Keratinocyte (primary cell): ENCODE measurements around the gene ZCCHC3. TPM values are rescaled to one million over a fixed set of nuclear protein-coding genes. Genes with fewer than 3 reads are reported as not detected.
A peak's percentile ranks its signal among the peaks of the same experiment; 100 is the strongest.

ENCODE experiments used
- DNase-seq: peaks from one replicate; pipeline ENCODE4 v3.0.0-alpha.2; 2011; ENCODE audit warnings: low read depth, missing footprints, low spot score
- FAIRE-seq: peaks from 2 replicates; lab custom pipeline; 2011; peaks lifted over from hg19 to GRCh38; lab: Jason Lieb, UNC
- H2AFZ ChIP-seq: 2 replicates; pipeline ENCODE4 v1.6.0; 2012; ENCODE audit warnings: low read length, control low read depth, inconsistent platforms; ENCODE audit not compliant: control insufficient read depth
- H3K27ac ChIP-seq: 2 replicates; pipeline ENCODE4 v1.5.1; 2011; ENCODE audit warnings: low read length; ENCODE audit not compliant: control insufficient read depth, insufficient read depth
- H3K27me3 ChIP-seq: 3 replicates; pipeline ENCODE4 v1.6.0; 2011; ENCODE audit warnings: low read length; ENCODE audit not compliant: control insufficient read depth, insufficient read depth; ENCODE audit errors: extremely low read depth
- H3K36me3 ChIP-seq, 2 experiments: 2 replicates in 1 of 2; 3 replicates in 1 of 2; pipeline ENCODE4 v1.5.1; 2011; ENCODE audit warnings: low read length in 2 of 2, mild to moderate bottlenecking in 1 of 2; ENCODE audit not compliant: control insufficient read depth in 2 of 2, insufficient read depth in 2 of 2; ENCODE audit errors: extremely low read depth in 1 of 2
- H3K4me1 ChIP-seq: 3 replicates; pipeline ENCODE4 v1.5.1; 2011; ENCODE audit warnings: low read length; ENCODE audit not compliant: control insufficient read depth, insufficient read depth; ENCODE audit errors: extremely low read depth
- H3K4me2 ChIP-seq: 3 replicates; pipeline ENCODE4 v1.6.0; 2011; ENCODE audit warnings: low read depth, low read length; ENCODE audit not compliant: control insufficient read depth, insufficient read depth; ENCODE audit errors: extremely low read depth
- H3K4me3 ChIP-seq, 3 experiments: fragments of 200-600 bp in 1 of 3; sonication (generic) in 1 of 3; 2 replicates in 2 of 3; 3 replicates in 1 of 3; pipeline ENCODE4 v1.5.1; 2011 to 2016; ENCODE audit warnings: low read length in 3 of 3, mild to moderate bottlenecking in 3 of 3, control low read depth in 2 of 3, inconsistent platforms in 1 of 3, low read depth in 1 of 3, mixed read lengths in 1 of 3, mixed run types in 1 of 3, moderate library complexity in 1 of 3; ENCODE audit not compliant: control insufficient read depth in 2 of 3, insufficient read depth in 2 of 3; ENCODE audit errors: extremely low read depth in 1 of 3
- H3K79me2 ChIP-seq: 2 replicates; pipeline ENCODE4 v1.6.0; 2012; ENCODE audit warnings: low read length; ENCODE audit not compliant: control insufficient read depth, insufficient read depth
- H3K9ac ChIP-seq: 3 replicates; pipeline ENCODE4 v1.6.0; 2011; ENCODE audit warnings: low read length; ENCODE audit not compliant: control insufficient read depth, insufficient read depth; ENCODE audit errors: extremely low read depth
- H3K9me1 ChIP-seq: 3 replicates; pipeline ENCODE4 v1.6.0; 2011; ENCODE audit warnings: low read length; ENCODE audit not compliant: control insufficient read depth, insufficient read depth; ENCODE audit errors: extremely low read depth
- H3K9me3 ChIP-seq: 2 replicates; pipeline ENCODE4 v1.5.1; 2012; ENCODE audit warnings: low read depth, low read length; ENCODE audit not compliant: control insufficient read depth
- H4K20me1 ChIP-seq: 3 replicates; pipeline ENCODE4 v1.6.0; 2011; ENCODE audit warnings: low read length; ENCODE audit not compliant: control insufficient read depth, insufficient read depth; ENCODE audit errors: extremely low read depth
- EZH2 ChIP-seq: IDR thresholded peaks from one replicate; pipeline ENCODE4 v1.6.1; 2012; ENCODE audit warnings: inconsistent platforms, mild to moderate bottlenecking, low read length, moderate library complexity
- dilution Hi-C: fragments of 300-500 bp; cut with MboI; formaldehyde crosslinking; loops from one replicate; pipeline ENCODE4 v1.7.0; 2020; ENCODE audit warnings: low sequenced_read_pairs; ENCODE audit not compliant: extremely low pct_ligation_motif_present
- polyA plus RNA-seq, 5 experiments: library from polyadenylated mRNA; depleted of rRNA in 3 of 5; stranded (reverse) in 3 of 5; stranded (forward) in 1 of 5; unstranded in 1 of 5; fragments of >200 nt; gene quantifications; 1 replicate in 1 of 5; 2 replicates in 3 of 5; 3 replicates in 1 of 5; pipeline versions ENCODE4 v1.2.1 to v1.2.3, GENCODE V29; 2011 to 2012; ENCODE audit warnings: missing spikeins in 2 of 5, low read depth in 1 of 5, low replicate concordance in 1 of 5
- TF ChIP-seq, protein P1 (sequence below), 3 experiments: IDR thresholded peaks in 1 of 3; conservative IDR thresholded peaks in 1 of 3; optimal IDR thresholded peaks in 1 of 3; 2 replicates in 2 of 3; 3 replicates in 1 of 3; pipeline versions ENCODE3 to v1.5.1; 2011; ENCODE audit warnings: low read length in 3 of 3, mild to moderate bottlenecking in 3 of 3, moderate library complexity in 2 of 3, control low read depth in 1 of 3, inconsistent platforms in 1 of 3; ENCODE audit not compliant: insufficient read depth in 2 of 3; ENCODE audit errors: extremely low read depth in 1 of 3

ZCCHC3 gene
- polyA plus RNA-seq, 1 donor (not counting 4 experiments of a cell fraction or from before 2014, with no cell fraction given): 5.7 TPM

DNA sequence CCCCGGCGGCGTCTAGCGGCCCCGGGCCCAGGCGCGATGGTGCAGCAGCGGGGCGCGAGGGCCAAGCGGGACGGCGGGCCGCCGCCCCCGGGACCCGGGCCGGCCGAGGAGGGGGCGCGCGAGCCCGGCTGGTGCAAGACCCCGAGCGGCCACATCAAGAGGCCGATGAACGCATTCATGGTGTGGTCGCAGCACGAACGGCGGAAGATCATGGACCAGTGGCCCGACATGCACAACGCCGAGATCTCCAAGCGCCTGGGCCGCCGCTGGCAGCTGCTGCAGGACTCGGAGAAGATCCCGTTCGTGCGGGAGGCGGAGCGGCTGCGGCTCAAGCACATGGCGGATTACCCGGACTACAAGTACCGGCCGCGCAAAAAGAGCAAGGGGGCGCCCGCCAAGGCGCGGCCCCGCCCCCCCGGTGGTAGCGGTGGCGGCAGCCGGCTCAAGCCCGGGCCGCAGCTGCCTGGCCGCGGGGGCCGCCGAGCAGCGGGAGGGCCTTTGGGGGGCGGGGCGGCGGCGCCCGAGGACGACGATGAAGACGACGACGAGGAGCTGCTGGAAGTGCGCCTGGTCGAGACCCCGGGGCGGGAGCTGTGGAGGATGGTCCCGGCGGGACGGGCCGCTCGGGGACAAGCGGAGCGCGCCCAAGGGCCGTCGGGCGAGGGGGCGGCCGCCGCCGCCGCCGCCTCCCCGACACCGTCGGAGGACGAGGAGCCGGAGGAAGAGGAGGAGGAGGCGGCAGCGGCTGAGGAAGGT lies 28.7 kb downstream of the ZCCHC3 start:
- H2AFZ ChIP-seq: peak overlapping the region; percentile 44
- peak overlapping the region; percentile 71 for H3K4me2 ChIP-seq
- dilution Hi-C loops: loop anchor here (10.0 kb wide), 1 partner anchor 81 kb away; no protein-coding TSS in a partner anchor
- H3K36me3 ChIP-seq: peaks cover 0 to 2% of the 10 kb centered on the region in 2 experiments
- TF ChIP-seq EZH2: no peak
- TF ChIP-seq, protein P1, sequence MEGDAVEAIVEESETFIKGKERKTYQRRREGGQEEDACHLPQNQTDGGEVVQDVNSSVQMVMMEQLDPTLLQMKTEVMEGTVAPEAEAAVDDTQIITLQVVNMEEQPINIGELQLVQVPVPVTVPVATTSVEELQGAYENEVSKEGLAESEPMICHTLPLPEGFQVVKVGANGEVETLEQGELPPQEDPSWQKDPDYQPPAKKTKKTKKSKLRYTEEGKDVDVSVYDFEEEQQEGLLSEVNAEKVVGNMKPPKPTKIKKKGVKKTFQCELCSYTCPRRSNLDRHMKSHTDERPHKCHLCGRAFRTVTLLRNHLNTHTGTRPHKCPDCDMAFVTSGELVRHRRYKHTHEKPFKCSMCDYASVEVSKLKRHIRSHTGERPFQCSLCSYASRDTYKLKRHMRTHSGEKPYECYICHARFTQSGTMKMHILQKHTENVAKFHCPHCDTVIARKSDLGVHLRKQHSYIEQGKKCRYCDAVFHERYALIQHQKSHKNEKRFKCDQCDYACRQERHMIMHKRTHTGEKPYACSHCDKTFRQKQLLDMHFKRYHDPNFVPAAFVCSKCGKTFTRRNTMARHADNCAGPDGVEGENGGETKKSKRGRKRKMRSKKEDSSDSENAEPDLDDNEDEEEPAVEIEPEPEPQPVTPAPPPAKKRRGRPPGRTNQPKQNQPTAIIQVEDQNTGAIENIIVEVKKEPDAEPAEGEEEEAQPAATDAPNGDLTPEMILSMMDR (optimal IDR thresholded peaks at IDR 0.05 in 1 of 3, IDR thresholded peaks at IDR 0.05 in 1 of 3, conservative IDR thresholded peaks at IDR 0.05 in 1 of 3; ENCODE audit: extremely low read depth in 1 of 3, insufficient read depth in 2 of 3, low read length in 3 of 3): no peak
- H3K4me3 ChIP-seq: peak overlapping the region; percentile 53 to 73 (median 72)
- no peaks in the 10 kb centered on the region for H3K27me3 ChIP-seq
- peaks cover 24% of the 10 kb centered on the region for H3K4me1 ChIP-seq
- DNase-seq: no peak
- H3K9me3 ChIP-seq: no peaks in the 10 kb centered on the region
- H3K9me1 ChIP-seq: no peaks in the 10 kb centered on the region
- FAIRE-seq: no peak
- H3K79me2 ChIP-seq: no peaks in the 10 kb centered on the region
- peaks cover 3% of the 10 kb centered on the region for H4K20me1 ChIP-seq
- peak overlapping the region; percentile 97 for H3K9ac ChIP-seq
- peak overlapping the region; percentile 59 for H3K27ac ChIP-seq

DNA sequence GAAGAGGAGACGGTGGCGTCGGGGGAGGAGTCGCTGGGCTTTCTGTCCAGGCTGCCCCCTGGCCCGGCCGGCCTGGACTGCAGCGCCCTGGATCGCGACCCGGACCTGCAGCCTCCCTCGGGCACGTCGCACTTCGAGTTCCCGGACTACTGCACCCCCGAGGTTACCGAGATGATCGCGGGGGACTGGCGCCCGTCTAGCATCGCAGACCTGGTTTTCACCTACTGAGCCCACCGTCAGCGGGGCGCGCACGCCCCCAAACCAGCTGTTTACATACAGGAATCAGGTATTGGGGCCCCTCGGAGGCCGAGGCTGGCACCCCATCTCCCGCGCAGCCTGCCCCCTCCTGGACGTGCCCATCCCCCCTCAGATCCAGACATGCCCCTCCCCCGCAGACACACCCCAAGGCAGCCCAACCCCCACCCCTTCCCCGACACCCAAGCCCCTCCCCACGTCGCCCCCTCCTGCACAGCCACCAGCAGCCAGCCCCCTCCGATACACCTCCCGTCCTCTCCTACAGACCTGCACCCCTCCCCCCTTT lies 29.3 kb downstream of the ZCCHC3 start:
- H3K36me3 ChIP-seq: peaks cover 0 to 2% of the 10 kb centered on the region in 2 experiments
- H3K27ac ChIP-seq: peak overlapping the region; percentile 59
- H3K9me1 ChIP-seq: no peaks in the 10 kb centered on the region
- H4K20me1 ChIP-seq: peaks cover 3% of the 10 kb centered on the region
- H3K79me2 ChIP-seq: no peaks in the 10 kb centered on the region
- H3K27me3 ChIP-seq: no peaks in the 10 kb centered on the region
- TF ChIP-seq, protein P1 (optimal IDR thresholded peaks at IDR 0.05 in 1 of 3, IDR thresholded peaks at IDR 0.05 in 1 of 3, conservative IDR thresholded peaks at IDR 0.05 in 1 of 3; ENCODE audit: extremely low read depth in 1 of 3, insufficient read depth in 2 of 3, low read length in 3 of 3): no peak
- no peak for TF ChIP-seq EZH2
- FAIRE-seq (no peak), DNase-seq (no peak)
- H3K4me1 ChIP-seq: peaks cover 24% of the 10 kb centered on the region
- no peak overlapping the region for H2AFZ ChIP-seq
- peak overlapping the region; percentile 97 for H3K9ac ChIP-seq
- peak overlapping the region; percentile 53 to 73 (median 72) for H3K4me3 ChIP-seq
- dilution Hi-C loops: loop anchor here (10.0 kb wide), 1 partner anchor 82 kb away; no protein-coding TSS in a partner anchor
- no peaks in the 10 kb centered on the region for H3K9me3 ChIP-seq
- peak overlapping the region; percentile 89 for H3K4me2 ChIP-seq
